ENCODE measurements around the gene ACE.

DNA sequence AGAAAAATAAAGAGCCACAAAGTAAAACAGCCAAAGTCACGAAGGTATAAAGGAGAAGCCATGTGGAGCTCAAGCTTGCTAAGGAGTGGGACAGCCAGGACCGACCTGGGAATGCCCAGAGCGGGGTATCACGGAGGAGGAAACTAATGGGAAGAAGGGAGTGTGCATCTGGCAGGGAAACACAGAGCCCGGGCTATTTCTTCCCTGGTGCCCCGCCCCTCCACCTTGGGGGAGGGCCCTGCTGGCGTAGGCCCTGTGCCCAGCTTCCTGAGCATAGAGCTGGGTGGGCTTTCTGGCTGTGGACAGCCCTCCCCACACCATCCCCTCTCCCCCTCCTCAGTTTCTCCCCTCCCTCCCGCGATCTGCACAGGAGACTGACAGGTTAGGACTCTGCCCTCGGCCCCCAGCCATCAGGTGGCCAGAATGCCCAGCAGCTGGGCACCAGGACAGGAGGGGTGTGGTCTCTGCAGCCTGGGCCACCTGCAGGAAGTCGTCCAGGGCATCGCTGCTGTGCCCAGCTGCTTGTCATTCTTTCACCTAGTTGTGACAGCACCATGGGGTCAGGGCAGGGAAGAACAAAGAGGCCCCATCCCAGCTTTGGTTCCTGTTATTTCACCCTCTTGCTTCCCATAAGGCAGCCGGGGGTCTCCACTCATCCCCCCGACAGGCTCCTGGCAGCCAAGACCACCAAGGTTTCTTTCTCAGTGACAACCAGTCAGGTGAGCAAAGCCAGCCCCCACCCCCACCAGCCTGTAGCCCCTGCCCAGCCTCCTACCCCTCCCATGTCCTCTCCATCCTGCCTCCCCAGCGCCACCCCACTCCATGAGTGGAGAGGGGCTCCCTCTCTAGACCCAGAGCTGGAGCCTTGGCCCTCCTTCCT is 66.3 kb downstream of the ACE start:
- TF ChIP-seq, protein P1, sequence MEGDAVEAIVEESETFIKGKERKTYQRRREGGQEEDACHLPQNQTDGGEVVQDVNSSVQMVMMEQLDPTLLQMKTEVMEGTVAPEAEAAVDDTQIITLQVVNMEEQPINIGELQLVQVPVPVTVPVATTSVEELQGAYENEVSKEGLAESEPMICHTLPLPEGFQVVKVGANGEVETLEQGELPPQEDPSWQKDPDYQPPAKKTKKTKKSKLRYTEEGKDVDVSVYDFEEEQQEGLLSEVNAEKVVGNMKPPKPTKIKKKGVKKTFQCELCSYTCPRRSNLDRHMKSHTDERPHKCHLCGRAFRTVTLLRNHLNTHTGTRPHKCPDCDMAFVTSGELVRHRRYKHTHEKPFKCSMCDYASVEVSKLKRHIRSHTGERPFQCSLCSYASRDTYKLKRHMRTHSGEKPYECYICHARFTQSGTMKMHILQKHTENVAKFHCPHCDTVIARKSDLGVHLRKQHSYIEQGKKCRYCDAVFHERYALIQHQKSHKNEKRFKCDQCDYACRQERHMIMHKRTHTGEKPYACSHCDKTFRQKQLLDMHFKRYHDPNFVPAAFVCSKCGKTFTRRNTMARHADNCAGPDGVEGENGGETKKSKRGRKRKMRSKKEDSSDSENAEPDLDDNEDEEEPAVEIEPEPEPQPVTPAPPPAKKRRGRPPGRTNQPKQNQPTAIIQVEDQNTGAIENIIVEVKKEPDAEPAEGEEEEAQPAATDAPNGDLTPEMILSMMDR (IDR thresholded peaks at IDR 0.05; ENCODE audit: insufficient read depth, low read depth, low read length): no peak
- TF ChIP-seq EZH2 (IDR thresholded peaks at IDR 0.05; ENCODE audit: insufficient read depth, low read length): no peak

Data from astrocyte (in vitro differentiated cells and primary cell).